SK-N-SH treated with all-trans-retinoic acid at 6 μM for 48 hours (cell line): Measurements from ENCODE around the gene HMCN2.

Experiments used
- ATAC-seq: fragments of 200-7000 bp; cut with Tn5 transposase; 3 replicates; pipeline ENCODE4 v1.9.1; 2020; ENCODE audit warnings: mild to moderate bottlenecking, moderate library complexity
- ARNTL ChIP-seq: fragments of 450-650 bp; formaldehyde crosslinking; IDR thresholded peaks from 2 replicates; pipeline ENCODE4 v1.5.0; 2020; ENCODE audit warnings: low read depth, mild to moderate bottlenecking, moderate library complexity, borderline replicate concordance
- BACH2 ChIP-seq: fragments of 250-450 bp; sonication (Bioruptor Pico); IDR thresholded peaks from 2 replicates; pipeline ENCODE4 v1.9.0; 2021; ENCODE audit warnings: mild to moderate bottlenecking, borderline replicate concordance
- CSDC2 ChIP-seq: fragments of 250-450 bp; sonication (Bioruptor Pico); IDR thresholded peaks from 2 replicates; pipeline ENCODE4 v1.5.0; 2020; ENCODE audit warnings: mild to moderate bottlenecking, moderate library complexity
- ESRRG ChIP-seq: fragments of 250-450 bp; sonication (Bioruptor Pico); IDR thresholded peaks from 2 replicates; pipeline ENCODE4 v1.6.1; 2021; ENCODE audit warnings: mild to moderate bottlenecking
- GLIS3 ChIP-seq: fragments of 250-450 bp; sonication (Bioruptor Pico); IDR thresholded peaks from 2 replicates; pipeline ENCODE4 v1.5.0; 2020; ENCODE audit warnings: mild to moderate bottlenecking, moderate library complexity
- ISL1 ChIP-seq: fragments of 250-450 bp; sonication (Bioruptor Pico); IDR thresholded peaks from 2 replicates; pipeline ENCODE4 v2.1.2; 2022; ENCODE audit warnings: mild to moderate bottlenecking, moderate library complexity
- OSR1 ChIP-seq: fragments of 250-450 bp; sonication (Bioruptor Pico); IDR thresholded peaks from 2 replicates; pipeline ENCODE4 v1.8.0; 2022; ENCODE audit warnings: moderate library complexity, mild to moderate bottlenecking, inconsistent platforms
- PATZ1 ChIP-seq: fragments of 250-450 bp; sonication (Bioruptor Pico); IDR thresholded peaks from 2 replicates; pipeline ENCODE4 v1.8.0; 2020; ENCODE audit warnings: mild to moderate bottlenecking, moderate library complexity, borderline replicate concordance
- POU6F1 ChIP-seq: fragments of 250-450 bp; sonication (Bioruptor Pico); IDR thresholded peaks from 2 replicates; pipeline ENCODE4 v1.8.0; 2021; ENCODE audit warnings: low read depth, mild to moderate bottlenecking, moderate library complexity, borderline replicate concordance
- PPARA ChIP-seq: fragments of 250-450 bp; sonication (Bioruptor Pico); IDR thresholded peaks from 2 replicates; pipeline ENCODE4 v1.5.0; 2020; ENCODE audit warnings: mild to moderate bottlenecking, borderline replicate concordance
- RARB ChIP-seq: fragments of 250-450 bp; sonication (Bioruptor Pico); IDR thresholded peaks from 2 replicates; pipeline ENCODE4 v1.8.0; 2021; ENCODE audit warnings: mild to moderate bottlenecking, moderate library complexity
- SNAI2 ChIP-seq: fragments of 250-450 bp; sonication (Bioruptor Pico); IDR thresholded peaks from 2 replicates; pipeline ENCODE4 v1.5.0; 2020; ENCODE audit warnings: mild to moderate bottlenecking, moderate library complexity
- TOX ChIP-seq: fragments of 250-450 bp; sonication (Bioruptor Pico); IDR thresholded peaks from 2 replicates; pipeline ENCODE4 v1.8.0; 2021; ENCODE audit warnings: mild to moderate bottlenecking, moderate library complexity, borderline replicate concordance
- ZC3H10 ChIP-seq: fragments of 250-450 bp; sonication (Bioruptor Pico); IDR thresholded peaks from 2 replicates; pipeline ENCODE4 v1.5.1; 2021; ENCODE audit warnings: mild to moderate bottlenecking, moderate library complexity
- ZFP3 ChIP-seq: fragments of 250-450 bp; sonication (Bioruptor Pico); IDR thresholded peaks from 2 replicates; pipeline ENCODE4 v1.5.0; 2020; ENCODE audit warnings: mild to moderate bottlenecking, moderate library complexity
- ZFP30 ChIP-seq: fragments of 450-650 bp; formaldehyde crosslinking; IDR thresholded peaks from 2 replicates; pipeline ENCODE4 v1.5.0; 2022; ENCODE audit warnings: mild to moderate bottlenecking, moderate library complexity
- ZNF565 ChIP-seq: fragments of 450-650 bp; formaldehyde crosslinking; conservative IDR thresholded peaks from 2 replicates; pipeline ENCODE4 v1.5.0; 2020; ENCODE audit warnings: low read depth, mild to moderate bottlenecking, moderate library complexity
- ZNF8 ChIP-seq: fragments of 450-650 bp; formaldehyde crosslinking; IDR thresholded peaks from 2 replicates; pipeline ENCODE4 v1.5.0; 2020; ENCODE audit warnings: mild to moderate bottlenecking, moderate library complexity
- TF ChIP-seq, protein P1 (sequence below): fragments of 250-450 bp; sonication (Bioruptor Pico); IDR thresholded peaks from 2 replicates; pipeline ENCODE4 v1.5.1; 2021; ENCODE audit warnings: mild to moderate bottlenecking, moderate library complexity

HMCN2 gene

DNA sequence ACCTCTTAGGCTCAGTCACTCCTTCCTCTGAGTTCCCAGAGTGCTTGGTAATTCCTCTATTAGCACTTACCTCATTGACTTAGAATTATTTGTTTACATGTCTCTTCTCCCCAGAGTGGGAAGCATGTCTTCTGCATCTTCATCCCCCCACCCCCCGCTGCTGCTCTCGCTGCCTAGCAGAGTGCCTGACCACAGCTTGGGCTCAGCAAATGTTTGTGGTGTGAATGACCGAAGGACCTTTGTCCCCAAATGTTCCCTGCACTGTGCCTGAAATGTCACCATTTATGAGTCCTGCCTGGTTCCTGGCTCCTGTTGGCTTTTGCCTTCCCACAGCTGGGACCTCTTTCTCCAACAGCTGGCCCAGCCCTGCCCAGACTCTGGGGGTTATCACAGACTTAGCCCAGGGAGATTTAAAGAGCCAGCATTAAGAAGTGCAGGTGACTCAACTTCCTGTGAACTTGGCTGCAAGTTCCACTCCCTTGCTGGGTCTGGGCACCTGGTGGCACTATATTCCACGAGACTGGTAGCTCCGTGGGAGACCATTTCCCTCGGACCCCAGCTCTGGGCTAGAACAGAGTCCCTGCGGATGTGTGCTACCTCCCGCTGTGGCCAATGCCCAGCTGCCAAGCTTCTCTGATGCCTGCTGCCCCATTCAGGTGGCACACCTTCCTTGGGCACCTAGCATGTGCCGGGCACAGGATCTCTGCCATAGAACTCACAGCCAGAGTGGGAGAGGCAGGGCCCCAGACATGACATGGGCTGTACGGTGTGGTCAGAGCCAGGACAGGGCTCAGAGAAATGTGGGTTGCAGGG is 1.8 kb upstream of the HMCN2 start (continued):
- TF ChIP-seq POU6F1: no peak
- TF ChIP-seq OSR1: no peak
- TF ChIP-seq, protein P1, sequence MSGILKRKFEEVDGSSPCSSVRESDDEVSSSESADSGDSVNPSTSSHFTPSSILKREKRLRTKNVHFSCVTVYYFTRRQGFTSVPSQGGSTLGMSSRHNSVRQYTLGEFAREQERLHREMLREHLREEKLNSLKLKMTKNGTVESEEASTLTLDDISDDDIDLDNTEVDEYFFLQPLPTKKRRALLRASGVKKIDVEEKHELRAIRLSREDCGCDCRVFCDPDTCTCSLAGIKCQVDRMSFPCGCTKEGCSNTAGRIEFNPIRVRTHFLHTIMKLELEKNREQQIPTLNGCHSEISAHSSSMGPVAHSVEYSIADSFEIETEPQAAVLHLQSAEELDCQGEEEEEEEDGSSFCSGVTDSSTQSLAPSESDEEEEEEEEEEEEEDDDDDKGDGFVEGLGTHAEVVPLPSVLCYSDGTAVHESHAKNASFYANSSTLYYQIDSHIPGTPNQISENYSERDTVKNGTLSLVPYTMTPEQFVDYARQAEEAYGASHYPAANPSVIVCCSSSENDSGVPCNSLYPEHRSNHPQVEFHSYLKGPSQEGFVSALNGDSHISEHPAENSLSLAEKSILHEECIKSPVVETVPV (CRISPR knock-in tag): no peak
- TF ChIP-seq, all 23 proteins: peak for 0

DNA sequence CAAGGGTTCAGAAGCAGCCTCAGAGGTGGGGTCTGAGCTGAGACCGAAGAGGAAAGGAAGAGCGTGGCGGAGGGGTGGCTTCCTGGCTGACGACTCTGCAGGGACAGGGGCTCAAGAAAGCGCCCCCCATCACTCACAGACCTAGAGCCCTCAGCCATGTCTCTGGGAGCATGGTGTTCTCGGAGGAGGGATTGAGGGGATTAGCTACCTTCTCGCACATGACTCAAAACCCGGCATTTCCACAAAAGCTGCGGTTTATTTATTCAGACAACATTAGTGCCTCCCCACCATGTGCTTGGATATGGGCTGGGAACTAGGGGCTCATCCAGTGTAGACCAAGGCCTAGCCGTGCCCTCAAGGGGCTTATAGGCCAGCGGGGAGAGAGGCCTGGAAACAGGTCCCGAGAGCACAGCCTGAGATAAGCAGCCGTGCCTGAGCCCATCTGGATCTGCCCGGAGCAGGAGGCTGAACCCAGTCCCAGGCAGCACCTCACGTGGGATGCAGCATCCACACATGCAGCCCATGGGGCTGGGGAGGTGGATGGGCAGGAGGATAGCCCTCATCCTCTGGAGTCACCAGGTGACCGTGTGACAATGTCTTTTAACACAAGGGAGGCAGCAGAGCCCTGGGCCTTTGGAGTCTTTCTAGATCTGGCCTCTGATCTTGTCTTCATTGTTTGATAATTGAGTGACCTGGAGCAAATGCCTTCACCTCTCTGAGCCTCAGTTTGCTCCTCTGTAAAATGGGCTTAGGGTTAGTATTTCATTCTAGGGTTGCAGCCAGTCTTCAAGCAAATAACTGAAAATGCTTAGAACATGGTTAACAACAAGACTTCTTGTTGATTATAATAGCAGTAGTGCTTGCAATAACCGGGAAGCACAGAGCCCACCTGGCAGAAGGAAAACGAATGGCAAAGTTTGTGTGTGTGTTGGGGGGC is 878 bp upstream of the HMCN2 start:
- ATAC-seq: no peak
- TF ChIP-seq ZFP3 (CRISPR knock-in tag): no peak
- TF ChIP-seq SNAI2 (CRISPR knock-in tag): no peak
- TF ChIP-seq GLIS3 (CRISPR knock-in tag): no peak
- TF ChIP-seq ISL1 (CRISPR knock-in tag): no peak
- no peak for TF ChIP-seq PPARA (CRISPR knock-in tag)
- no peak for TF ChIP-seq POU6F1
- no peak for TF ChIP-seq BACH2 (CRISPR knock-in tag)
- no peak for TF ChIP-seq RARB (CRISPR knock-in tag)
- TF ChIP-seq ZNF8 (CRISPR knock-in tag): no peak
- no peak for TF ChIP-seq TOX (CRISPR knock-in tag)
- no peak for TF ChIP-seq OSR1
- no peak for TF ChIP-seq ESRRG
- TF ChIP-seq ARNTL (CRISPR knock-in tag): no peak
- TF ChIP-seq, all 23 proteins: peak for 0

DNA sequence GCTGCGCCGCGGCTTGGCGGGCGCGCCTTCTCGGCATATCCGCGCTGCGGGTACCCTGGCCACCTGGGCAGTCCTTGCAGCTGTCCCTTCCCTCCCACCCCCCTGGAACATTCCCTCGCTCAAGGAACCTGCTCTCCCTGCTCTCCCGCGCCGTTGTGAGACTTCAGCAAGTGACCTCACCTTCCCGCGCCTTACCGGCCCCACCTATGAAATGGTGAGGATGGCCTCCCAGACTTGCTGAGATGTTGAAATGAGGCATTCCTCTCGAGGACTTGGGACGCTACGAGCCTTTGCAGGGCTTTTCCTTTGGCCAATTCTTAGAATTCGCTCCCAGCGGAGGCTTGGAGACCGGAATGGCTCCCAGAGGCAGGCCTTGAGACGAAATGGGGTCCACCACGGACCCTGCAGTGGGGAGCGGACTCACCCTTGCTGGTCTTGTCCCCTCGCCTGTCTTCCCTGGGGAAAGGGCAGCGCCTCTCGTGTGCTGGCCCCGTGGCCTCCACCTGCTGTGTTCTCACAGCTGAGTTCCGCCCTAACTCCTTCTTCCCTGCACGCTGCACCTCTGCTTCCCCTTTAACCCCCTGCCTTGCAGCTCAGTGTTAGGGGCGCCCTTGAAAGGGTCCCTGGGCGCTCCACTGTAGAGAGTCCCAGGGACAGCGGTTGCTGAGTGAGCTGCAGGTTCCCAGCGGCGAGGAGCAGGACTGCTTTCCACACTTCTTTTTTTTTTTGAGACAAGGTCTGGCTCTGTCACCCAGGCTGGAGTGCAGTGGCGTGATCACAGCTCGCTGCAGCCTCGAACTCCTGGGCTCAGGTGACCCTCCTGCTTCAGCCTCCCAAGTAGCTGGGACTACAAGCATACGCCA is 907 bp downstream of the HMCN2 start:
- TF ChIP-seq RARB (CRISPR knock-in tag): no peak
- no peak for TF ChIP-seq TOX (CRISPR knock-in tag)
- no peak for TF ChIP-seq ZFP30 (CRISPR knock-in tag)
- TF ChIP-seq PATZ1 (CRISPR knock-in tag): no peak
- no peak for TF ChIP-seq GLIS3 (CRISPR knock-in tag)
- TF ChIP-seq CSDC2 (CRISPR knock-in tag): no peak
- TF ChIP-seq ZC3H10 (CRISPR knock-in tag): no peak
- TF ChIP-seq OSR1: no peak
- no peak for TF ChIP-seq ZFP3 (CRISPR knock-in tag)
- no peak for TF ChIP-seq ESRRG
- ATAC-seq: no peak

GRCh38 chr9:130267930-130268329 is 2.4 kb downstream of the HMCN2 start:
- ATAC-seq: no peak
- TF ChIP-seq ZFP30 (CRISPR knock-in tag) (no peak), ZNF565 (no peak), ARNTL (CRISPR knock-in tag) (no peak)
